H1 (cell line): ENCODE data around the gene KCNAB2. TPM values are rescaled to one million over a fixed set of nuclear protein-coding genes. Genes with fewer than 3 reads are reported as not detected.

Experiments used
- CTCF ChIA-PET: fragments of 300-600 bp; sonication (Branson Sonifier 250); formaldehyde crosslinking; loops from one replicate; lab custom pipeline; 2021; ENCODE audit not compliant: partially characterized antibody; lab: Charles Lee
- POLR2A ChIA-PET: fragments of 300-600 bp; sonication (Branson Sonifier 250); formaldehyde crosslinking; loops from one replicate; lab custom pipeline; 2021; ENCODE audit warnings: inconsistent platforms; ENCODE audit not compliant: partially characterized antibody; lab: Charles Lee
- DNase-seq, 2 experiments: peaks; one replicate each; pipeline versions ENCODE4 v3.0.0 to v3.0.0-alpha.2; 2010 to 2022; ENCODE audit warnings: low spot score in 2 of 2, low read depth in 1 of 2, mixed read lengths in 1 of 2
- FAIRE-seq: peaks from 2 replicates; lab custom pipeline; 2011; peaks lifted over from hg19 to GRCh38; lab: Jason Lieb, UNC
- H2AFZ ChIP-seq: 2 replicates; pipeline ENCODE4 v1.8.1; 2012; ENCODE audit warnings: low read length, inconsistent platforms
- H2AK5ac ChIP-seq: 2 replicates; pipeline ENCODE4 v1.6.1; 2013; ENCODE audit warnings: low read depth, low read length
- H2BK120ac ChIP-seq: replicated peaks from 2 replicates; pipeline ENCODE3; 2013; ENCODE audit warnings: low read depth, low read length, inconsistent platforms
- H2BK12ac ChIP-seq: 2 replicates; pipeline ENCODE4 v1.6.1; 2013; ENCODE audit warnings: low read depth, low read length
- H2BK15ac ChIP-seq: 2 replicates; pipeline ENCODE4 v1.6.1; 2013; ENCODE audit warnings: low read length
- H2BK20ac ChIP-seq: 2 replicates; pipeline ENCODE4 v1.6.1; 2013; ENCODE audit warnings: low read length
- H2BK5ac ChIP-seq: 2 replicates; pipeline ENCODE4 v1.6.1; 2013; ENCODE audit warnings: low read depth, low read length
- H3K14ac ChIP-seq: 2 replicates; pipeline ENCODE4 v1.6.1; 2013; ENCODE audit warnings: inconsistent platforms; ENCODE audit not compliant: insufficient read length
- H3K18ac ChIP-seq: 2 replicates; pipeline ENCODE4 v1.6.1; 2013; ENCODE audit warnings: low read length; ENCODE audit errors: extremely low read depth
- H3K23ac ChIP-seq: 2 replicates; pipeline ENCODE4 v1.6.1; 2013; ENCODE audit warnings: inconsistent platforms; ENCODE audit not compliant: insufficient read length
- H3K23me2 ChIP-seq: 2 replicates; pipeline ENCODE4 v1.6.1; 2013; ENCODE audit warnings: low read depth, low read length
- H3K27ac ChIP-seq: 2 replicates; pipeline ENCODE4 v1.6.1; 2011; ENCODE audit warnings: low read depth, low read length, inconsistent platforms
- H3K27me3 ChIP-seq, 4 experiments: replicated peaks in 1 of 4; 1 replicate in 1 of 4; 2 replicates in 3 of 4; pipeline versions ENCODE4 v1.6.1 to v1.8.1; 2011 to 2013; ENCODE audit warnings: low read length in 3 of 4, mild to moderate bottlenecking in 3 of 4, inconsistent platforms in 2 of 4, mixed read lengths in 2 of 4, moderate library complexity in 1 of 4; ENCODE audit not compliant: control insufficient read depth in 3 of 4, insufficient read depth in 3 of 4; ENCODE audit errors: extremely low read depth in 1 of 4
- H3K36me3 ChIP-seq, 4 experiments: 2 replicates each; pipeline versions ENCODE4 v1.6.1 to v1.8.1; 2011 to 2013; ENCODE audit warnings: mild to moderate bottlenecking in 4 of 4, low read length in 3 of 4, moderate library complexity in 2 of 4, control low read depth in 1 of 4, inconsistent platforms in 1 of 4; ENCODE audit not compliant: insufficient read depth in 4 of 4, control insufficient read depth in 2 of 4
- H3K4ac ChIP-seq: replicated peaks from 2 replicates; pipeline ENCODE3; 2013; ENCODE audit warnings: low read length, low read depth, mixed read lengths, inconsistent platforms; ENCODE audit not compliant: insufficient read length
- H3K4me1 ChIP-seq, 4 experiments: replicated peaks in 1 of 4; 1 replicate in 1 of 4; 2 replicates in 3 of 4; pipeline versions ENCODE4 v1.6.1 to v1.8.1; 2011 to 2013; ENCODE audit warnings: low read length in 3 of 4, inconsistent platforms in 2 of 4, mixed read lengths in 1 of 4; ENCODE audit not compliant: insufficient read depth in 4 of 4, control insufficient read depth in 3 of 4
- H3K4me2 ChIP-seq, 2 experiments: 2 replicates each; pipeline versions ENCODE4 v1.6.1 to v1.8.1; 2011 to 2013; ENCODE audit warnings: low read depth in 2 of 2, low read length in 2 of 2, control low read depth in 1 of 2, inconsistent platforms in 1 of 2, mild to moderate bottlenecking in 1 of 2; ENCODE audit not compliant: insufficient read depth in 1 of 2
- H3K4me3 ChIP-seq, 4 experiments: fragments of 200-600, 300-600 bp in 1 of 4; sonication (generic), shearing (Covaris generic), sonication (Bioruptor Twin) in 1 of 4; 2 replicates each; pipeline versions ENCODE4 v1.5.1 to v1.8.1; 2011 to 2016; ENCODE audit warnings: low read length in 4 of 4, low read depth in 3 of 4, control low read depth in 2 of 4, inconsistent platforms in 2 of 4, mild to moderate bottlenecking in 2 of 4, mixed read lengths in 1 of 4, moderate library complexity in 1 of 4; ENCODE audit not compliant: insufficient read depth in 2 of 4; ENCODE audit errors: extremely low read depth in 1 of 4
- H3K56ac ChIP-seq: replicated peaks from 2 replicates; pipeline ENCODE3; 2013; ENCODE audit warnings: low read depth, mild to moderate bottlenecking, mixed read lengths, low read length, inconsistent platforms; ENCODE audit not compliant: insufficient read length
- H3K79me1 ChIP-seq: 2 replicates; pipeline ENCODE4 v1.6.1; 2013; ENCODE audit warnings: low read depth, low read length, control low read depth
- H3K79me2 ChIP-seq, 2 experiments: 2 replicates each; pipeline versions ENCODE4 v1.6.1 to v1.8.1; 2012 to 2013; ENCODE audit warnings: low read length in 2 of 2, mild to moderate bottlenecking in 2 of 2, inconsistent platforms in 1 of 2; ENCODE audit not compliant: insufficient read depth in 2 of 2, control insufficient read depth in 1 of 2
- H3K9ac ChIP-seq, 4 experiments: replicated peaks in 1 of 4; 1 replicate in 1 of 4; 2 replicates in 3 of 4; pipeline versions ENCODE4 v1.6.1 to v1.8.1; 2011 to 2013; ENCODE audit warnings: low read depth in 3 of 4, low read length in 3 of 4, control low read depth in 2 of 4, mild to moderate bottlenecking in 2 of 4, moderate library complexity in 2 of 4, inconsistent platforms in 1 of 4; ENCODE audit errors: extremely low read depth in 1 of 4
- H3K9me3 ChIP-seq, 2 experiments: 2 replicates each; pipeline versions ENCODE4 v1.6.1 to v1.8.1; 2012 to 2013; ENCODE audit warnings: mild to moderate bottlenecking in 2 of 2, moderate library complexity in 2 of 2, control low read depth in 1 of 2, inconsistent platforms in 1 of 2, low read depth in 1 of 2, low read length in 1 of 2, mixed read lengths in 1 of 2; ENCODE audit not compliant: insufficient read depth in 2 of 2
- H4K20me1 ChIP-seq, 2 experiments: replicated peaks in 1 of 2; 2 replicates each; pipeline versions ENCODE3 to v1.8.1; 2011 to 2013; ENCODE audit warnings: inconsistent platforms in 2 of 2, low read length in 2 of 2, mild to moderate bottlenecking in 1 of 2; ENCODE audit not compliant: insufficient read depth in 2 of 2, control insufficient read depth in 1 of 2
- H4K5ac ChIP-seq: 2 replicates; pipeline ENCODE4 v1.6.1; 2013; ENCODE audit warnings: low read length, low read depth, mixed read lengths, inconsistent platforms; ENCODE audit not compliant: insufficient read length
- H4K8ac ChIP-seq: 2 replicates; pipeline ENCODE4 v1.8.0; 2013; ENCODE audit warnings: mild to moderate bottlenecking, moderate library complexity, low read length, inconsistent platforms; ENCODE audit not compliant: insufficient read depth; ENCODE audit errors: extremely low read depth
- H4K91ac ChIP-seq: replicated peaks from 2 replicates; pipeline ENCODE3; 2013; ENCODE audit warnings: low read length, mixed read lengths, inconsistent platforms; ENCODE audit not compliant: insufficient read length
- CTCF ChIP-seq, 3 experiments: IDR thresholded peaks; 1 replicate in 2 of 3; 2 replicates in 1 of 3; pipeline versions ENCODE4 v1.5.1 to v1.6.1; 2011; ENCODE audit warnings: low read length in 3 of 3, mild to moderate bottlenecking in 3 of 3, inconsistent platforms in 2 of 3, low read depth in 1 of 3, moderate library complexity in 1 of 3; ENCODE audit not compliant: insufficient read depth in 1 of 3; ENCODE audit errors: control extremely low read depth in 1 of 3
- EGR1 ChIP-seq: IDR thresholded peaks from 2 replicates; pipeline ENCODE4 v1.6.1; 2011; ENCODE audit warnings: low read depth, low read length, borderline replicate concordance
- EZH2 ChIP-seq: fragments of 200-600 bp; sonication (generic); IDR thresholded peaks from 2 replicates; pipeline ENCODE4 v1.7.1; 2012; ENCODE audit warnings: low read depth, mild to moderate bottlenecking, moderate library complexity, low read length, inconsistent platforms; ENCODE audit not compliant: severe bottlenecking
- FOSL1 ChIP-seq: IDR thresholded peaks from 2 replicates; pipeline ENCODE4 v1.6.1; 2011; ENCODE audit warnings: mild to moderate bottlenecking, low read depth, low read length, moderate library complexity; ENCODE audit not compliant: insufficient read depth
- POLR2AphosphoS5 ChIP-seq: IDR thresholded peaks from 2 replicates; pipeline ENCODE4 v1.6.1; 2011; ENCODE audit warnings: low read depth, low read length
- RXRA ChIP-seq: IDR thresholded peaks from 2 replicates; pipeline ENCODE4 v1.6.1; 2011; ENCODE audit warnings: low read depth, mild to moderate bottlenecking, low read length, moderate library complexity; ENCODE audit not compliant: insufficient read depth
- TAF1 ChIP-seq: IDR thresholded peaks from 2 replicates; pipeline ENCODE4 v1.6.1; 2011; ENCODE audit warnings: mild to moderate bottlenecking, low read depth, low read length
- WGBS, 2 experiments: shearing (Covaris generic) in 1 of 2; methylation state at CpG; one replicate each; pipeline versions ENCODE4 v1.1.6 to v1.1.7; 2013 to 2015; ENCODE audit warnings: low lambda C conversion rate in 2 of 2, mixed read lengths in 2 of 2, inconsistent platforms in 1 of 2, low coverage in 1 of 2, missing lambda C conversion rate in 1 of 2; ENCODE audit not compliant: insufficient replicate concordance in 2 of 2, insufficient coverage in 1 of 2, insufficient read length in 1 of 2; ENCODE audit errors: extremely low coverage in 1 of 2, missing lambda C conversion rate in 1 of 2; 5-methylcytosine and 5-hydroxymethylcytosine counted together
- polyA plus RNA-seq, 7 experiments: library from polyadenylated mRNA; depleted of rRNA in 3 of 7; stranded (reverse) in 5 of 7; unstranded in 2 of 7; fragments of >200 nt in 5 of 7; fragments of 200-250 nt in 2 of 7; gene quantifications; 1 replicate in 5 of 7; 2 replicates in 1 of 7; 4 replicates in 1 of 7; pipeline versions ENCODE4 v1.2.1 to v1.2.3, GENCODE V29; 2011 to 2013; ENCODE audit warnings: missing spikeins in 2 of 7, mixed read lengths in 2 of 7
- total RNA-seq: library from RNA; stranded (reverse); fragmentation: NEBNext Ultra II Directional; extraction: Animal tissue kit (Norgen Biotek cat#: 25700); gene quantifications from 2 replicates; pipeline ENCODE4 v1.2.1, GENCODE V29; 2021
- TF ChIP-seq, protein P1 (sequence below): IDR thresholded peaks from 2 replicates; pipeline ENCODE4 v1.6.1; 2011; ENCODE audit warnings: low read depth, mild to moderate bottlenecking, low read length; ENCODE audit not compliant: insufficient read depth

Gene KCNAB2
- total and polyA plus RNA-seq, 2 of the 8 experiments (the other 6 are each of a cell fraction or from before 2014, with no cell fraction given), result 4.5 to 7.0 TPM

DNA sequence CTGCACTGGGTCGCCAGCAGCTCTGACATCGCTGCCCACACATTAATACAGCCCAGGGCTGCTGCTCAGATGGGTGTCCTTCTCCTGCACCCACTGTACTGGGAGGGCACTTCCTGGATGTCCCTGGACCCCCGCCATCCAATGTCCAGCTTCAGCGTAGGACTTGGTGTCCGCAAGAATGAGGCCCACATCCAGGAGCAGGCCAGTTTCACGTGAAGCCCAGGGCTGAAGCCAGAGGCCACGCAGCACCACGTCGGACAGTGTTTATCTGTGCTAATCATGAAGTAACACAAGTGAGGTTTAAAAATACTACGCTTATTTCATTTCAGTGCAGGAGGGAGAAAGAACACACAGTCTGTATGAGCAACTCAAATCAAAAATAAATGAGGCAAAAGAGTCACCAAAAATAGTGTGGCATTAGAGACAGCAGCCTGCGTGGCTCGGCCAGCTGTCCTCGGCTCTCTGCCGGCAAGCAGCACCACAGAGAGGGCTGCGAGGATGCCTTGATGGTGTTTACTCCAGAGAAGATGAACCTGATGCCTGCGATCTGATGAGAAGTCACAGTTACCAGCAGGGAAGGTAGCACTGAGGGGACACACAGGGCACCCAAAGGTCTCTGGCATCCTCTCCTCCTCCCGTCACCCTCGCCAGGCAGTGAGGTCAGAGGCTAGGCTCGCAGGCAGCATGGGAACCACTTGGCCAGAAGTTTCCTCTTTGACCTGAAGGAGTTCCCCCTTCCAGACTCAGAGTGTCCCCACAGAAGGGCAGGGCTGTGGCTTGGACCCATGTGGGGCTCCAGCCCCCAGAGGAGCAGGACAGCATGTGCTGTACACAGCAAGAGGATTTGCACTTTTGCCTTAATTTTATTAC, 31.3 kb upstream of the KCNAB2 start:
- CTCF ChIA-PET, result interaction anchor here (0.7 to 3.5 kb wide), 4 partner anchors 11 to 23 kb away, joined by 3 to 11 read pairs (median 7); no protein-coding TSS in a partner anchor
- TF ChIP-seq, protein P1, sequence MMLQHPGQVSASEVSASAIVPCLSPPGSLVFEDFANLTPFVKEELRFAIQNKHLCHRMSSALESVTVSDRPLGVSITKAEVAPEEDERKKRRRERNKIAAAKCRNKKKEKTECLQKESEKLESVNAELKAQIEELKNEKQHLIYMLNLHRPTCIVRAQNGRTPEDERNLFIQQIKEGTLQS, result no peak
- TF ChIP-seq RXRA, result no peak
- no peak for TF ChIP-seq POLR2AphosphoS5
- no peak for TF ChIP-seq TAF1
- no peak for TF ChIP-seq FOSL1
- TF ChIP-seq EZH2, result no peak
- no peak for TF ChIP-seq CTCF (IDR thresholded peaks at IDR 0.05; ENCODE audit: control extremely low read depth in 1 of 3, insufficient read depth in 1 of 3, low read depth in 1 of 3, low read length in 3 of 3)
- TF ChIP-seq EGR1, result no peak

More for the DNA sequence above, 31.3 kb upstream of the KCNAB2 start:
- Histone ChIP-seq H4K20me1 (peaks cover 0 to 5% of the 10 kb centered on the region in 2 experiments), H4K8ac (peak overlapping the region; percentile 68; the same call in 1 of the 2 replicates), H2BK20ac (no peak overlapping the region), H3K4me3 (no peak overlapping the region), H3K56ac (no peak overlapping the region), H4K5ac (no peak overlapping the region), H3K27me3 (no peaks in the 10 kb centered on the region), H3K23ac (no peak overlapping the region), H4K91ac (no peak overlapping the region), H3K18ac (no peak overlapping the region), H3K9ac (no peak overlapping the region), H3K4me2 (no peak overlapping the region), H2BK15ac (no peak overlapping the region), H2BK12ac (no peak overlapping the region), H2AK5ac (no peak overlapping the region), H3K36me3 (no peaks in the 10 kb centered on the region), H3K14ac (no peak overlapping the region), H2AFZ (no peak overlapping the region), H2BK5ac (no peak overlapping the region), H3K23me2 (peaks cover 4% of the 10 kb centered on the region; the same call in 1 of the 2 replicates), H3K79me2 (no peaks in the 10 kb centered on the region), H3K4ac (no peak overlapping the region), H3K9me3 (no peaks in the 10 kb centered on the region), H3K79me1 (no peaks in the 10 kb centered on the region), H3K27ac (no peak overlapping the region), H2BK120ac (no peak overlapping the region), H3K4me1 (no peaks in the 10 kb centered on the region)
- FAIRE-seq (no peak), DNase-seq (no peak)
- POLR2A ChIA-PET, result interaction anchor here (0.6 kb wide), 1 partner anchor 110 kb away, joined by 3 read pairs; no protein-coding TSS in a partner anchor
- WGBS, 2 experiments, result 89% methylated on average over 19 of the region's 19 CpGs; no CpG with 5 or more reads in 1 of the 2 experiments
